ENCODE data around the gene GJA9. TPM values are rescaled to one million over a fixed set of nuclear protein-coding genes. Genes with fewer than 3 reads are reported as not detected.

GJA9 gene
- total RNA-seq, 1 experiment from 2014 or later: not detected

DNA sequence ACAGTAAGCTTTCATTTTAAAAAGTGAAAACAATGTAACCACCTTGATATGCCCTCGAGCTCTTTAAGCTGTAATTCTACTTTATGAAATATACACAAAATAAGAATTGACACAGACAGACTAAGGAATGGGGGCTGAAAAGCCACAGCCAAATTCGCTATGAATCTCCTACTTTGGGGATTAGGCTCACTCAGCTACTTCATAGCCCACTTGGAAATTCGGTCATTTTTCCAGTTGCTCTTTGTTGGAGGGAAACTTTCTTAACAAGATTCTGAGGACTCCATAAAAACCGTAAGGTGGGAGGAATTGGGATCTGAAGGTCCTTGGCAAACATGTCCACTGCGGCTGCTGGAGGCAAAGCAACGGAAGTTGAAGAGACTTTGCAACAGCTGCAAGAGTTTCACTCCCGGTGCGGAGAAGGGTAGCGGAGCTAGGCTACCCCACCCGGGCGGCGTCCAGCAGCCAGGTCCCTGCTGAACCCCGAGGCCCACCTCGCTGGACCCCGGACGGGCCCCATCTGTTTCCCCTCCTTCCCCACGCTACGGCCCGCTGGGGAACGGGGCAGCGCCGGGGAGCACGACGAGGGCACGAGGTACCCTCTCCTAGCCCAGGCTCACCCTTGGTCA lies 8.9 kb downstream of the GJA9 start:
- Mint-ChIP-seq H3K36me3 (ENCODE audit: insufficient read depth, unreplicated experiment) (peaks cover 20% of the 10 kb centered on the region), H3K9me3 (ENCODE audit: unreplicated experiment) (no peaks in the 10 kb centered on the region), H3K4me3 (ENCODE audit: unreplicated experiment) (peak overlapping the region; percentile 83), H3K27me3 (ENCODE audit: insufficient read depth, unreplicated experiment) (no peaks in the 10 kb centered on the region), H3K27ac (ENCODE audit: low read depth, unreplicated experiment) (peak overlapping the region; percentile 17), H3K4me1 (ENCODE audit: insufficient read depth, unreplicated experiment) (peaks cover 19% of the 10 kb centered on the region)
- ChIA-PET POLR2A (interaction anchor here (0.6 to 5.0 kb wide), 16 partner anchors 9 to 1358 kb away, joined by 3 to 76 read pairs (median 4); partner anchors contain the start of genes AKIRIN1, C1orf122, GJA9 and MEAF6), CTCF (interaction anchor here (0.5 to 1.0 kb wide), 5 partner anchors 8 to 79 kb away, joined by 3 read pairs; no protein-coding TSS in a partner anchor)
- no peak for DNase-seq (ENCODE audit: unreplicated experiment)
- TF ChIP-seq CTCF (IDR thresholded peaks at IDR 0.05; ENCODE audit: unreplicated experiment): no peak
- intact Hi-C loops (cut with micrococcal nuclease): loop anchor here (1.0 to 2.0 kb wide), 5 partner anchors 13 to 220 kb away; partner anchors contain the start of genes NDUFS5, RHBDL2 and RRAGC
- TSS peak; percentile 44 for BruUV-seq (replicated peaks)

DNA sequence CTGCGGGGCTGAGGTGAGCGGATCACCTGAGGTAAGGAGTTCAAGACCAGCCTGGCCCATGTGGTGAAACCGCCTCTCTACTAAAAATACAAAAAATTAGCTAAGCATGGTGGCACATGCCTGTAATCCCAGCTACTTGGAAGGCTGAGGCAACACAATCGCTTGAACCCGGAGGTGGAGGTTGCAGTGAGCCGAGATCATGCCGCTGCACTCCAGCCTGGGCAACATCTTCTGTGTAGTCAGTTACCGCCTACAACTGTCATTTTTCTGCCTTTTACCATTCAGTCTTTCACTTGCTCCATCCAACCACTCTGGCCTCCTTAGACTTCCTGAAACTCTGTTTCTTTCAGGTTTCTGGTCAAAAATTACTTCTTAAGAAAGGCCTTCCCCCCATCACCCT lies 10.4 kb downstream of the GJA9 start:
- no TSS peak for BruUV-seq (replicated peaks)
- Mint-ChIP-seq H3K27me3 (ENCODE audit: insufficient read depth, unreplicated experiment) (no peaks in the 10 kb centered on the region), H3K27ac (ENCODE audit: low read depth, unreplicated experiment) (peak overlapping the region; percentile 16), H3K4me1 (ENCODE audit: insufficient read depth, unreplicated experiment) (peaks cover 19% of the 10 kb centered on the region), H3K36me3 (ENCODE audit: insufficient read depth, unreplicated experiment) (peaks cover 35% of the 10 kb centered on the region), H3K9me3 (ENCODE audit: unreplicated experiment) (no peaks in the 10 kb centered on the region), H3K4me3 (ENCODE audit: unreplicated experiment) (no peak overlapping the region)
- ChIA-PET POLR2A (interaction anchor here (0.6 to 5.0 kb wide), 3 partner anchors 12 to 155 kb away, joined by 3 to 76 read pairs (median 40); partner anchors contain the start of genes NDUFS5 and RRAGC), CTCF (interaction anchor here (0.6 kb wide), 1 partner anchor 121 kb away, joined by 4 read pairs; no protein-coding TSS in a partner anchor)
- intact Hi-C loops (cut with micrococcal nuclease): no loop called here
- no peak for TF ChIP-seq CTCF (IDR thresholded peaks at IDR 0.05; ENCODE audit: unreplicated experiment)
- DNase-seq (ENCODE audit: unreplicated experiment): no peak

DNA sequence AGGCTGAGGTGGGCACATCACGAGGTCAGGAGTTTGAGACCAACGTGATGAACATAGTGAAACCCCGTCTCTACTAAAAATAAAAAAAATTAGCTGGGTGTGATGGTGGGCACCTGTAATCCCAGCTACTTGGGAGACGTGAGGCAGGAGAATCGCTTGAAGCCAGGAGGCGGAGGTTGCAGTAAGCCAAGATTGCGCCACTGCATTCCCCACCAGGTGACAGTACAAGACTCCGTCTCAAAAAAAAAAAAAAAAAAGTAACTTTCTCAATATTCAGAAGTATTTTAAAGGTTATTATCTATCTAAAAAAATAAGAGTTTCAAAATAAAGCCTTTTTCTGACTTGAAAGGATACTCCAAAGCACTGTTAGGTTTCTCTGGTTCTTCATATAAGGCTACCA lies 14.2 kb downstream of the GJA9 start:
- Mint-ChIP-seq H3K9me3 (ENCODE audit: unreplicated experiment) (no peaks in the 10 kb centered on the region), H3K4me3 (ENCODE audit: unreplicated experiment) (no peak overlapping the region), H3K4me1 (ENCODE audit: insufficient read depth, unreplicated experiment) (peaks cover 19% of the 10 kb centered on the region), H3K27me3 (ENCODE audit: insufficient read depth, unreplicated experiment) (no peaks in the 10 kb centered on the region), H3K36me3 (ENCODE audit: insufficient read depth, unreplicated experiment) (peaks cover 38% of the 10 kb centered on the region), H3K27ac (ENCODE audit: low read depth, unreplicated experiment) (no peak overlapping the region)
- no peak for TF ChIP-seq CTCF (IDR thresholded peaks at IDR 0.05; ENCODE audit: unreplicated experiment)
- no TSS peak for BruUV-seq (replicated peaks)
- ChIA-PET POLR2A (interaction anchor here (0.6 kb wide), 1 partner anchor 1506 kb away, joined by 3 read pairs; the partner anchor contains the start of gene SMAP2), CTCF (no interaction called here)
- intact Hi-C loops (cut with micrococcal nuclease): no loop called here
- no peak for DNase-seq (ENCODE audit: unreplicated experiment)

- H3K9me3 Mint-ChIP-seq (ENCODE audit: unreplicated experiment): no peaks in the 10 kb centered on the region
- H3K4me1 Mint-ChIP-seq (ENCODE audit: insufficient read depth, unreplicated experiment): peaks cover 7% of the 10 kb centered on the region
- POLR2A ChIA-PET: interaction anchor here (0.7 to 1.9 kb wide), 2 partner anchors 9 to 161 kb away, joined by 3 to 4 read pairs; partner anchors contain the start of gene NDUFS5
- peaks cover 40% of the 10 kb centered on the region for H3K36me3 Mint-ChIP-seq (ENCODE audit: insufficient read depth, unreplicated experiment)
- H3K27ac Mint-ChIP-seq (ENCODE audit: low read depth, unreplicated experiment): no peak overlapping the region
- no peak for DNase-seq (ENCODE audit: unreplicated experiment)
- TF ChIP-seq CTCF (IDR thresholded peaks at IDR 0.05; ENCODE audit: unreplicated experiment): no peak
- CTCF ChIA-PET: no interaction called here
- no peak overlapping the region for H3K4me3 Mint-ChIP-seq (ENCODE audit: unreplicated experiment)
- intact Hi-C loops (cut with micrococcal nuclease): no loop called here
- no TSS peak for BruUV-seq (replicated peaks)
- no peaks in the 10 kb centered on the region for H3K27me3 Mint-ChIP-seq (ENCODE audit: insufficient read depth, unreplicated experiment)
Observed at GRCh38 chr1:38865112-38865715, 16.2 kb downstream of the GJA9 start.
